HAP-1 (cell line): ENCODE measurements around the gene IFNL3.

Experiments used
- DNase-seq, 2 experiments: peaks; one replicate each; pipeline ENCODE4 v3.0.0-alpha.2; 2016 to 2020; ENCODE audit warnings: low spot score in 2 of 2
- H3K27me3 ChIP-seq: fragments of 250-450 bp; sonication (Bioruptor Pico); 2 replicates; pipeline ENCODE4 v1.5.1; 2020; ENCODE audit warnings: low read depth, mild to moderate bottlenecking, moderate library complexity
- H3K36me3 ChIP-seq: fragments of 250-450 bp; sonication (Bioruptor Pico); replicated peaks from 2 replicates; pipeline ENCODE4 v1.5.1; 2020; ENCODE audit warnings: mild to moderate bottlenecking
- H3K4me1 ChIP-seq: fragments of 250-450 bp; sonication (Bioruptor Pico); 2 replicates; pipeline ENCODE4 v1.5.1; 2020; ENCODE audit warnings: mild to moderate bottlenecking
- H3K4me3 ChIP-seq: fragments of 250-450 bp; sonication (Bioruptor Pico); 2 replicates; pipeline ENCODE4 v1.5.1; 2020; ENCODE audit warnings: mild to moderate bottlenecking, moderate library complexity
- H3K9me3 ChIP-seq: fragments of 250-450 bp; sonication (Bioruptor Pico); 2 replicates; pipeline ENCODE4 v1.5.1; 2020; ENCODE audit warnings: mild to moderate bottlenecking, moderate library complexity
- in situ Hi-C: fragments of 300-500 bp; cut with MboI; formaldehyde crosslinking; loops from 3 replicates; pipeline ENCODE4 v1.14.3; 2020; ENCODE audit warnings: low sequenced_read_pairs, inconsistent platforms, mixed read lengths

The IFNL3 gene

GRCh38 chr19:39264306-39265290, 19.8 kb upstream of the IFNL3 start:
- H3K27me3 ChIP-seq = no peaks in the 10 kb centered on the region
- no peak for DNase-seq
- H3K4me1 ChIP-seq = no peaks in the 10 kb centered on the region
- no peak overlapping the region for H3K4me3 ChIP-seq
- in situ Hi-C loops = no loop called here
- no peaks in the 10 kb centered on the region for H3K9me3 ChIP-seq
- no peaks in the 10 kb centered on the region for H3K36me3 ChIP-seq

GRCh38 chr19:39263912-39264305, 19.1 kb upstream of the IFNL3 start:
- in situ Hi-C loops = no loop called here
- no peak for DNase-seq
- no peaks in the 10 kb centered on the region for H3K36me3 ChIP-seq
- H3K9me3 ChIP-seq = no peaks in the 10 kb centered on the region
- no peaks in the 10 kb centered on the region for H3K27me3 ChIP-seq
- no peak overlapping the region for H3K4me3 ChIP-seq
- H3K4me1 ChIP-seq = no peaks in the 10 kb centered on the region

GRCh38 chr19:39262496-39262895, 17.7 kb upstream of the IFNL3 start:
- DNase-seq = no peak
- H3K27me3 ChIP-seq = no peaks in the 10 kb centered on the region
- H3K36me3 ChIP-seq = no peaks in the 10 kb centered on the region
- no peaks in the 10 kb centered on the region for H3K4me1 ChIP-seq
- H3K4me3 ChIP-seq = no peak overlapping the region
- in situ Hi-C loops = no loop called here
- H3K9me3 ChIP-seq = no peaks in the 10 kb centered on the region

GRCh38 chr19:39261704-39262103, 16.9 kb upstream of the IFNL3 start:
- Histone ChIP-seq H3K9me3 (no peaks in the 10 kb centered on the region), H3K4me1 (no peaks in the 10 kb centered on the region), H3K36me3 (no peaks in the 10 kb centered on the region), H3K27me3 (no peaks in the 10 kb centered on the region), H3K4me3 (no peak overlapping the region)
- DNase-seq = no peak
- in situ Hi-C loops = no loop called here

GRCh38 chr19:39257227-39257626, 12.4 kb upstream of the IFNL3 start:
- Histone ChIP-seq H3K4me1 (no peaks in the 10 kb centered on the region), H3K36me3 (no peaks in the 10 kb centered on the region), H3K4me3 (no peak overlapping the region), H3K27me3 (no peaks in the 10 kb centered on the region), H3K9me3 (no peaks in the 10 kb centered on the region)
- no peak for DNase-seq
- in situ Hi-C loops = no loop called here

- Histone ChIP-seq H3K27me3 (no peaks in the 10 kb centered on the region), H3K4me1 (no peaks in the 10 kb centered on the region), H3K4me3 (no peak overlapping the region), H3K36me3 (no peaks in the 10 kb centered on the region), H3K9me3 (no peaks in the 10 kb centered on the region)
- no peak for DNase-seq
- in situ Hi-C loops = no loop called here
Measured at GRCh38 chr19:39254531-39255345, 9.9 kb upstream of the IFNL3 start.

- no peak for DNase-seq
- in situ Hi-C loops = no loop called here
Measured at GRCh38 chr19:39253374-39254149, 8.8 kb upstream of the IFNL3 start.

GRCh38 chr19:39252458-39252857, 7.7 kb upstream of the IFNL3 start:
- Histone ChIP-seq H3K9me3 (no peaks in the 10 kb centered on the region), H3K4me3 (no peak overlapping the region), H3K27me3 (no peaks in the 10 kb centered on the region), H3K36me3 (no peaks in the 10 kb centered on the region), H3K4me1 (no peaks in the 10 kb centered on the region)
- no peak for DNase-seq
- in situ Hi-C loops = no loop called here

More at GRCh38 chr19:39253374-39254149, 8.8 kb upstream of the IFNL3 start:
- Histone ChIP-seq H3K27me3 (no peaks in the 10 kb centered on the region), H3K36me3 (no peaks in the 10 kb centered on the region), H3K4me3 (no peak overlapping the region), H3K4me1 (no peaks in the 10 kb centered on the region), H3K9me3 (no peaks in the 10 kb centered on the region)

- in situ Hi-C loops = no loop called here
- no peaks in the 10 kb centered on the region for H3K27me3 ChIP-seq
- no peak for DNase-seq
- no peaks in the 10 kb centered on the region for H3K4me1 ChIP-seq
- no peak overlapping the region for H3K4me3 ChIP-seq
- H3K36me3 ChIP-seq = no peaks in the 10 kb centered on the region
- no peaks in the 10 kb centered on the region for H3K9me3 ChIP-seq
Measured at GRCh38 chr19:39251846-39252245, 7.0 kb upstream of the IFNL3 start.

- Histone ChIP-seq H3K9me3 (no peaks in the 10 kb centered on the region), H3K27me3 (no peaks in the 10 kb centered on the region), H3K36me3 (no peaks in the 10 kb centered on the region), H3K4me1 (no peaks in the 10 kb centered on the region), H3K4me3 (no peak overlapping the region)
- in situ Hi-C loops = no loop called here
- no peak for DNase-seq
Measured at GRCh38 chr19:39251081-39251480, 6.3 kb upstream of the IFNL3 start.

- Histone ChIP-seq H3K27me3 (no peaks in the 10 kb centered on the region), H3K4me3 (no peak within 1 kb of the TSS), H3K9me3 (no peaks in the 10 kb centered on the region), H3K4me1 (no peaks in the 10 kb centered on the region), H3K36me3 (no peaks in the 10 kb centered on the region)
- in situ Hi-C loops = no loop called here
- DNase-seq = no peak
Measured at GRCh38 chr19:39248806-39249205, 4.0 kb upstream of the IFNL3 start, which contains the start of gene IFNL4. TSS of gene IFNL4 (minus strand) at chr19:39248856.

GRCh38 chr19:39247701-39248664, 3.2 kb upstream of the IFNL3 start:
- in situ Hi-C loops = no loop called here
- Histone ChIP-seq H3K36me3 (no peaks in the 10 kb centered on the region), H3K9me3 (no peaks in the 10 kb centered on the region), H3K27me3 (no peaks in the 10 kb centered on the region), H3K4me3 (no peak overlapping the region), H3K4me1 (no peaks in the 10 kb centered on the region)
- no peak for DNase-seq
